Thymus (tissue), 14 donors: ENCODE data around the gene EFCAB12. TPM values are rescaled to one million over a fixed set of nuclear protein-coding genes. Genes with fewer than 3 reads are reported as not detected.

Experiments
- DNase-seq, 9 donors: peaks; one replicate each; pipeline ENCODE4 v3.0.0-alpha.2; 2013; ENCODE audit warnings: low spot score in 9 of 9, low read depth in 6 of 9, missing footprints in 1 of 9
- H3K27ac ChIP-seq, 2 donors: one replicate each; pipeline ENCODE4 v1.5.1; 2013; ENCODE audit warnings: control low read depth in 1 of 2, low read depth in 1 of 2, low read length in 1 of 2, mild to moderate bottlenecking in 1 of 2, moderate library complexity in 1 of 2
- H3K27me3 ChIP-seq, 2 donors: one replicate each; pipeline ENCODE4 v1.5.1; 2013; ENCODE audit warnings: low read length in 1 of 2; ENCODE audit not compliant: control insufficient read depth in 2 of 2, insufficient read depth in 1 of 2
- H3K36me3 ChIP-seq, 2 donors: one replicate each; pipeline ENCODE4 v1.5.1; 2013; ENCODE audit warnings: low read length in 1 of 2, mild to moderate bottlenecking in 1 of 2, moderate library complexity in 1 of 2; ENCODE audit not compliant: control insufficient read depth in 2 of 2, insufficient read depth in 2 of 2
- H3K4me1 ChIP-seq, 2 donors: one replicate each; pipeline ENCODE4 v1.5.1; 2013; ENCODE audit warnings: low read length in 2 of 2; ENCODE audit not compliant: control insufficient read depth in 2 of 2, insufficient read depth in 2 of 2
- H3K4me3 ChIP-seq, 2 donors: one replicate each; pipeline ENCODE4 v1.5.1; 2013; ENCODE audit warnings: low read length in 2 of 2, control low read depth in 1 of 2, mild to moderate bottlenecking in 1 of 2
- H3K9me3 ChIP-seq, 2 donors: one replicate each; pipeline ENCODE4 v1.5.1; 2013; ENCODE audit warnings: low read length in 1 of 2, mild to moderate bottlenecking in 1 of 2; ENCODE audit not compliant: control insufficient read depth in 2 of 2, insufficient read depth in 1 of 2
- WGBS: extraction: QIAGEN DNeasy Blood & Tissue Kit; methylation state at CpG from one replicate; pipeline ENCODE4 v1.1.7; 2013; 5-methylcytosine and 5-hydroxymethylcytosine counted together
- long read RNA-seq, 10 donors: transcript quantifications; one replicate each; lab custom pipeline, GENCODE V29; 2026
- polyA plus RNA-seq: library from polyadenylated mRNA; stranded (reverse); fragments of 200-250 nt; gene quantifications from one replicate; pipeline ENCODE4 v1.2.3, GENCODE V29; 2013
- total RNA-seq: library from RNA; stranded (reverse); fragments of 120-200 nt; gene quantifications from one replicate; pipeline ENCODE4 v1.2.4, GENCODE V29; 2013
- donor health status: healthy.

Gene EFCAB12
- total RNA-seq (0.05 TPM), polyA plus RNA-seq (0.37 TPM)
- long read RNA-seq, donor 1: 0 reads
- long read RNA-seq, donor 2, partial matches to known transcripts: 31 of 31 reads
- long read RNA-seq, donor 2, other reads (novel, unspliced or antisense): 0 of 31 reads
- long read RNA-seq, donor 3: 0 reads
- long read RNA-seq, donor 4: 0 reads
- long read RNA-seq, donor 5, partial matches to known transcripts: 0 of 1 reads
- long read RNA-seq, donor 5, other reads (novel, unspliced or antisense): 0 of 1 reads
- long read RNA-seq, donor 6: 0 reads
- long read RNA-seq, donor 7: 0 reads
- long read RNA-seq, donor 8: 0 reads
- long read RNA-seq, donor 9: 0 reads
- long read RNA-seq, donor 10: 0 reads

GRCh38 chr3:129428376-129429079 lies at the start of gene EFCAB12:
Gene EFCAB12, minus strand, starts transcription at chr3:129428636. Its CDS starts 148 bp downstream, at chr3:129428488.
- H3K9me3 ChIP-seq: no peaks in the 10 kb centered on the region
- 6% methylated on average over 42 of the region's 42 CpGs for WGBS
- H3K4me1 ChIP-seq: peaks cover 16 to 40% of the 10 kb centered on the region in 2 donors
- H3K27me3 ChIP-seq: peaks cover 0 to 9% of the 10 kb centered on the region in 2 donors
- H3K27ac ChIP-seq: peak within 1 kb of the TSS in 1 of 2 donors; percentile 26
- peak; percentile 73 to 93 (median 84) for DNase-seq
- H3K4me3 ChIP-seq: peak within 1 kb of the TSS; percentile 24 to 46
- peaks cover 24 to 38% of the 10 kb centered on the region in 2 donors for H3K36me3 ChIP-seq

GRCh38 chr3:129476586-129476985 lies 48.1 kb upstream of the EFCAB12 start:
- no peak for DNase-seq
- no peak overlapping the region for H3K4me3 ChIP-seq
- H3K9me3 ChIP-seq: no peaks in the 10 kb centered on the region
- H3K4me1 ChIP-seq: peaks cover 0 to under 1% of the 10 kb centered on the region in 2 donors
- WGBS: 97% methylated on average over 6 of the region's 6 CpGs
- H3K27ac ChIP-seq: no peak overlapping the region
- peaks cover 45 to 51% of the 10 kb centered on the region in 2 donors for H3K36me3 ChIP-seq
- H3K27me3 ChIP-seq: no peaks in the 10 kb centered on the region

GRCh38 chr3:129475863-129476262 lies 47.4 kb upstream of the EFCAB12 start:
- Histone ChIP-seq H3K4me1 (no peaks in the 10 kb centered on the region), H3K36me3 (peaks cover 47 to 50% of the 10 kb centered on the region in 2 donors), H3K27ac (no peak overlapping the region), H3K4me3 (no peak overlapping the region), H3K27me3 (no peaks in the 10 kb centered on the region), H3K9me3 (no peaks in the 10 kb centered on the region)
- 98% methylated on average over 3 of the region's 3 CpGs for WGBS
- no peak for DNase-seq

- Histone ChIP-seq H3K4me3 (no peak overlapping the region), H3K9me3 (no peaks in the 10 kb centered on the region), H3K27me3 (no peaks in the 10 kb centered on the region), H3K36me3 (peaks cover 44% of the 10 kb centered on the region in 2 donors), H3K27ac (no peak overlapping the region), H3K4me1 (no peaks in the 10 kb centered on the region)
- 98% methylated on average over 10 of the region's 10 CpGs for WGBS
- no peak for DNase-seq
Observed at GRCh38 chr3:129474984-129475804, 46.8 kb upstream of the EFCAB12 start.

- WGBS: 98% methylated on average over 4 of the region's 4 CpGs
- Histone ChIP-seq H3K36me3 (peaks cover 39 to 45% of the 10 kb centered on the region in 2 donors), H3K27me3 (no peaks in the 10 kb centered on the region)
Observed at GRCh38 chr3:129473769-129474152, 45.3 kb upstream of the EFCAB12 start.

GRCh38 chr3:129473067-129473768 lies 44.8 kb upstream of the EFCAB12 start:
- Histone ChIP-seq H3K4me3 (no peak overlapping the region), H3K36me3 (peaks cover 36 to 41% of the 10 kb centered on the region in 2 donors)
- no peak for DNase-seq

More at GRCh38 chr3:129473769-129474152, 45.3 kb upstream of the EFCAB12 start:
- no peak overlapping the region for H3K4me3 ChIP-seq
- H3K27ac ChIP-seq: no peak overlapping the region
- H3K9me3 ChIP-seq: no peaks in the 10 kb centered on the region
- H3K4me1 ChIP-seq: no peaks in the 10 kb centered on the region
- no peak for DNase-seq

GRCh38 chr3:129470861-129471260 lies 42.4 kb upstream of the EFCAB12 start:
- Histone ChIP-seq H3K4me3 (no peak overlapping the region), H3K27ac (no peak overlapping the region)

More at GRCh38 chr3:129473067-129473768, 44.8 kb upstream of the EFCAB12 start:
- Histone ChIP-seq H3K27ac (no peak overlapping the region), H3K9me3 (no peaks in the 10 kb centered on the region), H3K27me3 (no peaks in the 10 kb centered on the region), H3K4me1 (no peaks in the 10 kb centered on the region)
- WGBS: 96% methylated on average over 4 of the region's 4 CpGs

GRCh38 chr3:129469026-129469425 lies 40.6 kb upstream of the EFCAB12 start:
- H3K9me3 ChIP-seq: no peaks in the 10 kb centered on the region
- no peak for DNase-seq
- peaks cover 22 to 25% of the 10 kb centered on the region in 2 donors for H3K36me3 ChIP-seq
- no peak overlapping the region for H3K27ac ChIP-seq
- H3K27me3 ChIP-seq: no peaks in the 10 kb centered on the region
- no peak overlapping the region for H3K4me3 ChIP-seq
- WGBS: 93% methylated on average over 2 of the region's 2 CpGs
- H3K4me1 ChIP-seq: no peaks in the 10 kb centered on the region

More at GRCh38 chr3:129470861-129471260, 42.4 kb upstream of the EFCAB12 start:
- no peak for DNase-seq
- Histone ChIP-seq H3K9me3 (no peaks in the 10 kb centered on the region), H3K27me3 (no peaks in the 10 kb centered on the region), H3K36me3 (peaks cover 17 to 30% of the 10 kb centered on the region in 2 donors), H3K4me1 (no peaks in the 10 kb centered on the region)
- over 99% methylated on average over 2 of the region's 2 CpGs for WGBS
